ENCODE measurements around the gene PXT1. TPM values are rescaled to one million over a fixed set of nuclear protein-coding genes. Genes with fewer than 3 reads are reported as not detected.
"Not testable (repeated sequence)": the region's sequence is repeated elsewhere in the genome, so short reads cannot be mapped to it uniquely, and the experiment has no call there.

The PXT1 gene
- total RNA-seq, 1 donor from 2014 or later: not detected

DNA sequence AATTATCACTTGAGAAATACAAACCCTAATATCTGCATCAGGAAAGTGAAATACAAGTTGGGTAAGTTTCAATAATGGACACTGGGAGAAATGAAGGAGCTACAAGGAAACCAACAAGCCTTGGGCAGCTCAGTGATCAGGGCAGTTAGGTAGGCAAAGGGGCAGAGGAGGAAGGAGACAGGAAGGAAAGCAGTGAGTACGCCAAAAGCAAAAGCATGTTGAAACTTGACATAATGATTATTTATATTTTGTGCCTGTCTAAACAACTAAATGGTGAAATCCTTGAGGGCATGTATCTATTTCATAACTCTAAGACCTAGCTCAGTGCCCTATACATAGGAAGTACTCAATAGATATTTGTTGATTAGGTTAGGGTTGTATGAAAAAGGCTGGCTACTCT is 23.3 kb downstream of the PXT1 start:
- Histone ChIP-seq H3K27ac (no peak overlapping the region), H3K4me1 (peaks cover 8% of the 10 kb centered on the region), H3K27me3 (no peaks in the 10 kb centered on the region), H3K4me3 (no peak overlapping the region), H3K9me3 (no peaks in the 10 kb centered on the region), H3K36me3 (no peaks in the 10 kb centered on the region)
- ATAC-seq (no peak), DNase-seq (no peak)
- intact Hi-C loops (cut with DNase I): no loop called here
- TF ChIP-seq, protein P1, sequence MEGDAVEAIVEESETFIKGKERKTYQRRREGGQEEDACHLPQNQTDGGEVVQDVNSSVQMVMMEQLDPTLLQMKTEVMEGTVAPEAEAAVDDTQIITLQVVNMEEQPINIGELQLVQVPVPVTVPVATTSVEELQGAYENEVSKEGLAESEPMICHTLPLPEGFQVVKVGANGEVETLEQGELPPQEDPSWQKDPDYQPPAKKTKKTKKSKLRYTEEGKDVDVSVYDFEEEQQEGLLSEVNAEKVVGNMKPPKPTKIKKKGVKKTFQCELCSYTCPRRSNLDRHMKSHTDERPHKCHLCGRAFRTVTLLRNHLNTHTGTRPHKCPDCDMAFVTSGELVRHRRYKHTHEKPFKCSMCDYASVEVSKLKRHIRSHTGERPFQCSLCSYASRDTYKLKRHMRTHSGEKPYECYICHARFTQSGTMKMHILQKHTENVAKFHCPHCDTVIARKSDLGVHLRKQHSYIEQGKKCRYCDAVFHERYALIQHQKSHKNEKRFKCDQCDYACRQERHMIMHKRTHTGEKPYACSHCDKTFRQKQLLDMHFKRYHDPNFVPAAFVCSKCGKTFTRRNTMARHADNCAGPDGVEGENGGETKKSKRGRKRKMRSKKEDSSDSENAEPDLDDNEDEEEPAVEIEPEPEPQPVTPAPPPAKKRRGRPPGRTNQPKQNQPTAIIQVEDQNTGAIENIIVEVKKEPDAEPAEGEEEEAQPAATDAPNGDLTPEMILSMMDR (IDR thresholded peaks at IDR 0.05): no peak

DNA sequence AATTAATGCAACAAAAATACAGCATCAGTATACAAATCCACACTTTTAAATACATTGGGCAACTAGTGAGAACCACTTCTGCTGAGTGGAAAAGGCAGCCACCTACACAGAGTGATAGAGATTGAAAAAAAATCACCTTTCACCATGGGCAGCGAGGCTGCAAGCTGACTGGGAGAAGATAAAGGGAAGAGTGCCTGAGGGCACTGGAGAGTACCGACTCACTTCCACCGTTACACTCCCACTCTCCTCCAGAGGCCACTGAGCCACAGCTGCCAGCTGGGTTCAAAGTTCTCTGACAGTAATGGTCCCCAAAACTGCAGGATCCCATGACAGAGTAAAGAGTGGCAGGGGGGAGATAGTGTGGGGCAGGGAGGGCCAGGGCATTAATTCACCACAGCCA is 24.1 kb downstream of the PXT1 start:
- TF ChIP-seq, protein P1 (IDR thresholded peaks at IDR 0.05): no peak
- no peak overlapping the region for H3K27ac ChIP-seq
- no peak for DNase-seq
- H3K36me3 ChIP-seq: no peaks in the 10 kb centered on the region
- H3K4me3 ChIP-seq: no peak overlapping the region
- no peaks in the 10 kb centered on the region for H3K27me3 ChIP-seq
- ATAC-seq: no peak
- intact Hi-C loops (cut with DNase I): no loop called here
- no peaks in the 10 kb centered on the region for H3K9me3 ChIP-seq
- peaks cover 8% of the 10 kb centered on the region for H3K4me1 ChIP-seq

DNA sequence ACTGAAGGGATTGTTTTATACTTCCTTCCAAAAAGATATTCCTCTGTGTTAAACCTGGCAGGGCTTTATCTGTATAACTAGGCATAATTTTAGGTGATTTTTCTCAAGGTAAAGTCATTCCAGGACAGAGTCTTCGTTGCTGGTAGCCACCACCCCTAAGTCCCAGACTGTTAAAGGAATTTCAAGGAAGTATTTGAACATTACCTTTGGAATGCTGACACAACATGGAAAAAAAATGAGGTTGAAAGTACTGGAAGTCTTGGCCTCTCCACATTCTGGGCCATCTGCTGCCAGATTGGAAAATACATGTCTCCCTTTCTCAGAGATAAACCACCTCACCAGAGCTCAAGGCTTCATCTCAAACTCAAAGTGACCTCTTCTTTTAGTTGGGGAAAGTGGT is 28.2 kb downstream of the PXT1 start:
- no peak overlapping the region for H3K27ac ChIP-seq
- no peaks in the 10 kb centered on the region for H3K4me1 ChIP-seq
- no peak for DNase-seq
- intact Hi-C loops (cut with DNase I): no loop called here
- ATAC-seq: no peak
- no peak overlapping the region for H3K4me3 ChIP-seq
- H3K36me3 ChIP-seq: no peaks in the 10 kb centered on the region
- no peaks in the 10 kb centered on the region for H3K9me3 ChIP-seq
- H3K27me3 ChIP-seq: no peaks in the 10 kb centered on the region
- TF ChIP-seq, protein P1 (IDR thresholded peaks at IDR 0.05): no peak

- ATAC-seq (no peak), DNase-seq (no peak)
- intact Hi-C loops (cut with DNase I): no loop called here
- Histone ChIP-seq H3K9me3 (no peaks in the 10 kb centered on the region), H3K4me3 (no peak overlapping the region), H3K4me1 (no peaks in the 10 kb centered on the region), H3K27ac (no peak overlapping the region), H3K27me3 (no peaks in the 10 kb centered on the region), H3K36me3 (no peaks in the 10 kb centered on the region)
- TF ChIP-seq, protein P1 (IDR thresholded peaks at IDR 0.05): no peak
Measured at GRCh38 chr6:36413489-36414480, 28.9 kb downstream of the PXT1 start.

- H3K4me3 ChIP-seq; H3K9me3 ChIP-seq; intact Hi-C loops (cut with DNase I); H3K4me1 ChIP-seq; H3K27ac ChIP-seq; H3K36me3 ChIP-seq; DNase-seq; ATAC-seq; H3K27me3 ChIP-seq: not testable (repeated sequence)
Measured at GRCh38 chr6:36409718-36410117, 32.9 kb downstream of the PXT1 start.

- ATAC-seq: no peak
- TF ChIP-seq, protein P1 (IDR thresholded peaks at IDR 0.05): no peak
Measured at GRCh38 chr6:36404164-36404563, 38.5 kb downstream of the PXT1 start.

More at GRCh38 chr6:36404164-36404563, 38.5 kb downstream of the PXT1 start:
- intact Hi-C loops (cut with DNase I): no loop called here
- DNase-seq: no peak
- H3K9me3 ChIP-seq: no peaks in the 10 kb centered on the region
- no peaks in the 10 kb centered on the region for H3K4me1 ChIP-seq
- H3K4me3 ChIP-seq: no peak overlapping the region
- H3K27me3 ChIP-seq: no peaks in the 10 kb centered on the region
- H3K27ac ChIP-seq: no peak overlapping the region
- H3K36me3 ChIP-seq: no peaks in the 10 kb centered on the region

All from upper lobe of right lung (tissue), 1 donor.